Skeletal muscle tissue (tissue), 4 donors: Measurements from ENCODE around the gene HASPIN. TPM values are rescaled to one million over a fixed set of nuclear protein-coding genes. Genes with fewer than 3 reads are reported as not detected.
"Not testable (repeated sequence)": the region's sequence is repeated elsewhere in the genome, so short reads cannot be mapped to it uniquely, and the experiment has no call there.

Experiments used
- H3K27ac ChIP-seq: one replicate; pipeline ENCODE4 v1.7.0; 2013; ENCODE audit warnings: mild to moderate bottlenecking, low read depth, low read length, inconsistent platforms
- H3K27me3 ChIP-seq, 3 donors: one replicate each; pipeline ENCODE4 v1.7.0; 2013; ENCODE audit warnings: low read length in 3 of 3; ENCODE audit not compliant: control insufficient read depth in 3 of 3, insufficient read depth in 3 of 3
- H3K36me3 ChIP-seq, 3 donors: one replicate each; pipeline ENCODE4 v1.7.0; 2013; ENCODE audit warnings: low read length in 3 of 3; ENCODE audit not compliant: control insufficient read depth in 3 of 3, insufficient read depth in 3 of 3
- H3K4me1 ChIP-seq, 3 donors: one replicate each; pipeline ENCODE4 v1.7.0; 2013; ENCODE audit warnings: low read length in 3 of 3, mild to moderate bottlenecking in 3 of 3; ENCODE audit not compliant: control insufficient read depth in 3 of 3, insufficient read depth in 3 of 3
- H3K4me3 ChIP-seq, 3 donors: one replicate each; pipeline ENCODE4 v1.7.0; 2013; ENCODE audit warnings: low read length in 3 of 3
- H3K9ac ChIP-seq, 3 donors: one replicate each; pipeline ENCODE4 v1.7.0; 2013; ENCODE audit warnings: low read length in 3 of 3, mild to moderate bottlenecking in 3 of 3, moderate library complexity in 2 of 3, low read depth in 1 of 3
- H3K9me3 ChIP-seq, 3 donors: one replicate each; pipeline ENCODE4 v1.7.0; 2013; ENCODE audit warnings: low read length in 3 of 3; ENCODE audit not compliant: control insufficient read depth in 3 of 3
- total RNA-seq: library from RNA; depleted of rRNA; stranded (reverse); fragments of >200 nt; gene quantifications from one replicate; pipeline ENCODE4 v1.2.3, GENCODE V29; 2014
- donor health status: Osteomylitis.

Gene HASPIN
- total RNA-seq, 1 donor from 2014 or later = 2.6 TPM

DNA sequence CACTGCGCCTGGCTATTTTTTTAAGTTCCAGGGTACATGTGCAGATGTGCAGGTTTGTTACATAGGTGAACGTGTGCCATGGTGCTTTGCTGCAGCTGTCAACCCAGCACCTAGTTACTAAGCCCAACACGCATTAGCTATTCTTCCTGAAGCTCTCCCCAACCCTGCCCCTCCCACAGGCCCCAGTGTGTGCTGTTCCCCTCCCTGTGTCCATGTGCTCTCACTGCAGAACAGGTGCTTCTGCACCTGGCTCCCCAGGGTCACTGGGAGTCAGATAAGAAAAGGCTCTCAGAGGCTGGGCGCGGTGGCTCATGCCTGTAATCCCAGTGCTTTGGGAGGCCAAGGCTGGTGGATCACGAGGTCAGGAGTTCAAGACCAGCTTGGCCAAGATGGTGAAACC lies 6.2 kb downstream of the HASPIN start:
- no peaks in the 10 kb centered on the region for H3K9me3 ChIP-seq
- H3K4me3 ChIP-seq = no peak overlapping the region
- no peak overlapping the region for H3K27ac ChIP-seq
- H3K36me3 ChIP-seq = no peaks in the 10 kb centered on the region
- no peaks in the 10 kb centered on the region for H3K27me3 ChIP-seq
- H3K4me1 ChIP-seq = peaks cover 4 to 12% (median 10%) of the 10 kb centered on the region in 3 donors
- no peak overlapping the region for H3K9ac ChIP-seq

DNA sequence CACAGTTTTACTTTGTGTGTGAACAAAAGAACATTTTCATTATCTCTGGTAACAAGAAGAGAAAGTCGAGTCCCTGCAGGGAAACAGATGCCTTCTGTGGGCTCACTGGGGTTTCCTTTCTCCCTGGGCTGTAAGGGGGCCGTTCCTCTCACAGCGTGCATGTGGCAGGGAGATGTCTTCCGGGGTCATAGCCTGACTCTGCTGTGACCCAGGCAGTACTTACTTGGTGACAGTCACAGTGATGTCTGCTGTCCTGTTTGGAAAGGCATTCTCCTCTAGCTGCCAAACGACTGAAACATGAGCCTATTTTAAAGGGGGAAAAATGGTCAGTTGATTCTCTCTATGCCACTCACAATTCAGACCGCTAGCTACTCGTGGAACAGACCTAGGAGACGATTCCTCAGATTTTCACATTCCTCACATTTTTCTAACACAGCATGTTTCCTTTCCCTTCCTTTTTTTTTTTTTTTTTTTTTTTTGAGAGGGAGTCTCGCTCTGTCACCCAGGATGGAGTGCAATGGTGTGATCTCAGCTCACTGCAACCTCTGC lies 7.3 kb downstream of the HASPIN start:
- H3K27me3 ChIP-seq = no peaks in the 10 kb centered on the region
- no peaks in the 10 kb centered on the region for H3K9me3 ChIP-seq
- peak overlapping the region; percentile 27 to 52 (median 35) for H3K4me3 ChIP-seq
- H3K9ac ChIP-seq = peak overlapping the region in 1 of 3 donors; percentile 17
- H3K27ac ChIP-seq = no peak overlapping the region
- no peaks in the 10 kb centered on the region for H3K36me3 ChIP-seq
- peaks cover 4 to 12% (median 10%) of the 10 kb centered on the region in 3 donors for H3K4me1 ChIP-seq

DNA sequence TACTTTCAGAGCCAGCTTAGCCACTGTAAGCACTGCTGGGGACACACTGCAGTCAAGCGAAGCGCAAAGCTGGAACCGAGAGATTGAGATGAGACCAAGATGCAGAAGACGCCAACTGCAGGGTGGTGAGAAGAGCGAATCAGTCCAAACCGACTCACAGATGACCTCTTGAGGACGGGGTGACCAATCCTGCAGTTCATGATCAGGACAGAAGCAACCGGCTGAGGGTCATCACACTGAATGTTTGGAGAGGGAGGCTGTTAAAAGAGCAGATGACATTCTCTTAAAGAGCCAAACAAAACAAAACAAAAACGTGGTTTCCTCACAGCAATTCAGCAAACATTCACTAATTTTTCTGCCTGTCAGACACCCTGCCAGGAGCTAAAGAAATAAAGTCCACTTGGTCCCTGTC lies 8.5 kb downstream of the HASPIN start:
- no peaks in the 10 kb centered on the region for H3K36me3 ChIP-seq
- H3K9me3 ChIP-seq = no peaks in the 10 kb centered on the region
- peaks cover 4 to 12% (median 10%) of the 10 kb centered on the region in 3 donors for H3K4me1 ChIP-seq
- peak overlapping the region in 1 of 3 donors; percentile 19 for H3K9ac ChIP-seq
- no peak overlapping the region for H3K4me3 ChIP-seq
- H3K27me3 ChIP-seq = no peaks in the 10 kb centered on the region
- no peak overlapping the region for H3K27ac ChIP-seq

DNA sequence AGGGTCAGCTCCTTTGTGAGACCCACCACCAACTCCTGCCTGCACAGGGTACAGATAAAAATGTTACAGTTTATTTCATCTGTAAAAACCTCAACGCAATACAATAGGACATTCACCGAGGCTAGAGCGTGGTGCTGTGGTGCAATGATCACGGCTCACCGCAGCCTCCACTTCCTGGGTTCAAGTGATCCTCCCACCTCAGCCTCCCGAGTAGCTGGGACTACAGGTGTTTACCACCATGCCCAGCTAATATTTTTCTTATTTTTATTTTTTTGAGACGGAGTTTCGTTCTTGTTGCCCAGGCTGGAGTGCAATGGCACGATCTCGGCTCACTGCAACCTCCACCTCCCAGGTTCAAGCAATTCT lies 11.2 kb downstream of the HASPIN start:
- H3K27ac ChIP-seq, H3K9me3 ChIP-seq, H3K9ac ChIP-seq, H3K36me3 ChIP-seq, H3K4me3 ChIP-seq, H3K27me3 ChIP-seq: not testable (repeated sequence)
- peaks cover 10 to 26% (median 18%) of the 10 kb centered on the region in 3 donors for H3K4me1 ChIP-seq

- Histone ChIP-seq H3K27me3 (no peaks in the 10 kb centered on the region), H3K4me1 (peaks cover 9 to 25% (median 17%) of the 10 kb centered on the region in 3 donors), H3K4me3 (no peak overlapping the region), H3K9me3 (no peaks in the 10 kb centered on the region), H3K27ac (no peak overlapping the region), H3K36me3 (no peaks in the 10 kb centered on the region), H3K9ac (no peak overlapping the region)
These were observed 11.8 kb downstream of the HASPIN start for GRCh38 chr17:3735515-3735914.

GRCh38 chr17:3738562-3739295 lies 15.0 kb downstream of the HASPIN start:
- peak overlapping the region in 2 of 3 donors; percentile 64 to 76 for H3K9ac ChIP-seq
- peak overlapping the region in 2 of 3 donors; percentile 15 to 55 for H3K4me3 ChIP-seq
- H3K27me3 ChIP-seq = no peaks in the 10 kb centered on the region
- no peaks in the 10 kb centered on the region for H3K36me3 ChIP-seq
- no peaks in the 10 kb centered on the region for H3K9me3 ChIP-seq
- peak overlapping the region; percentile 58 for H3K27ac ChIP-seq
- H3K4me1 ChIP-seq = peaks cover 6 to 14% (median 8%) of the 10 kb centered on the region in 3 donors

DNA sequence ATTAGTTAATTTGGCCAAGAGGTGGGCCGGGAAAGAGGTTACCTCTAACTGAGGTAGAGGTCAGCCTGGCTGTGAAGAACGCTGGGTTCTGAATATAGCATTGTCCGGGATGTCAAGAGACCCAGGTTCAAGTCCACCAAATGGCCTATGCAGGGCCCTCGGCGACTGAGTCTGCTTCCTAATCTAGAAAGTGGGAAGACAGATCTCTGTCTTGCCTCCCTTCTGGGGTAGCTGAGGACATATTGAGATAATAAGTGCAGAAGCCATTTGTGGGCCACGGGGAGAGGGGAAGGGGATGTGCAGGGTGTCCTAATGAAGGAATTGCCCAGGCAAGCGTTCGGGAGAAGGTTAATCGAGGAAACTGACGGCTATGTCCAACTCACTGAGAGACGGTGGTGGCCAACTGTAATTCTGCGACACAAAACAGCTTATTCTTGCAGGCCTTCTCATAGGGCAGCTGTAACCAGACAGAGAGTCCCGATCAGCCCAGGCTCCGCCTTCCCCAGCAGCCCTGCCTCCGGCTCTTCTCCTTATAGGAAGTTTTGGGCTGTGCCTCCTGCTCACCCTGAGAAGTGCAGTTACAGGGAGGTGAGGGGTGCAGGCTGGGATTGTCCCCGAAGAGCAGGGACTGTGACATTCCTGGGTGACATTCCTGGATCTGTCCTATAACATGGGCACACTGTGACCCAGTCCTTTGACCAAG lies 15.9 kb downstream of the HASPIN start:
- H3K4me3 ChIP-seq = no peak overlapping the region
- peaks cover 6 to 14% (median 8%) of the 10 kb centered on the region in 3 donors for H3K4me1 ChIP-seq
- H3K27me3 ChIP-seq = no peaks in the 10 kb centered on the region
- H3K9ac ChIP-seq = no peak overlapping the region
- H3K36me3 ChIP-seq = no peaks in the 10 kb centered on the region
- no peaks in the 10 kb centered on the region for H3K9me3 ChIP-seq
- no peak overlapping the region for H3K27ac ChIP-seq

DNA sequence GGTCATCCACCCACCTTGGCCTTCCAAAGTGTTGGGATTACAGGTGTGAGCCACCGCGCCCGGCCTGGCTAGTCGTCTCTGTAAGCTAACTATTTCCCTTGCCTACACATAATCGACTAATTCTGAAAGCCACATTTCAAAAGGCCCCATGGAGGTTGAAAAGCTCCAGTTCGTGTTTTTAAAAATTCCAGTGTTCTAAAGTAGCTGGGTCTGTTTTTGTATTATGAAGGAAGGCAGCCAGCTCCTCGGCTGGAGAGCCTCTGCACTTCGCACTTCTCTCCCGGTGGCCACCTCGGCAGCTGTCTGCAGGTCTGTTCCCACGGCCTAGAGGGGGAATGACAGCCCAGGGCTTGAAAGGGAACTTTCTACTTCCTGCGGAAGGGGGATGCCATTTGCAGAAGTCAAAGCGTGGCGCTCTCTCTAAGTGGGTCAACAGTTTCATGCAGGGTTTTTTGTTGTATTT lies 16.9 kb downstream of the HASPIN start:
- no peaks in the 10 kb centered on the region for H3K9me3 ChIP-seq
- H3K9ac ChIP-seq = no peak overlapping the region
- no peaks in the 10 kb centered on the region for H3K36me3 ChIP-seq
- no peak overlapping the region for H3K4me3 ChIP-seq
- H3K27me3 ChIP-seq = peaks cover 0 to under 1% (median 0%) of the 10 kb centered on the region in 3 donors
- H3K27ac ChIP-seq = no peak overlapping the region
- H3K4me1 ChIP-seq = peaks cover 6 to 14% (median 8%) of the 10 kb centered on the region in 3 donors

- Histone ChIP-seq H3K4me1 (no peaks in the 10 kb centered on the region), H3K27ac (no peak overlapping the region), H3K9ac (no peak overlapping the region), H3K9me3 (no peaks in the 10 kb centered on the region), H3K27me3 (peaks cover 0 to 5% (median 3%) of the 10 kb centered on the region in 3 donors), H3K36me3 (no peaks in the 10 kb centered on the region), H3K4me3 (no peak overlapping the region)
These were observed 20.3 kb downstream of the HASPIN start for GRCh38 chr17:3744014-3744413.

DNA sequence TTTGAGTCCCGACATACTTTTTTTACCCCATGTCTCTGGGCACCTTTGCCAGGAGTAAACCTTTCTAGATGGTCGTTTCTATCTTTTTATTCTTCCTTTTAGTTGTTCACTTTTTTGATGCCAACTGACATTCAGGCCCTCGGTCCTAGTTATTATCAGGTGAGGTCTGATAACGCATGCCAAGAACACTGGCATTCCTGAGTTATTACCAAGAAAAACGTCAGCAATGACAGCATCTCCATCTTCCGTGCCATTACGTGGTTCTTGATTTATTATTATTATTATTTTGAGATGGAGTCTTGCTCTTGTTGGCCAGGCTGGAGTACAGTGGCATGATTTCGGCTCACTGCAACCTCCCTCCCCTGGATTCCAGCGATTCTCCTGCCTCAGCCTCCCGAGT lies 21.4 kb downstream of the HASPIN start:
- H3K36me3 ChIP-seq = no peaks in the 10 kb centered on the region
- no peaks in the 10 kb centered on the region for H3K4me1 ChIP-seq
- H3K4me3 ChIP-seq = no peak overlapping the region
- H3K27me3 ChIP-seq = peaks cover 0 to 5% (median 5%) of the 10 kb centered on the region in 3 donors
- H3K27ac ChIP-seq = no peak overlapping the region
- no peaks in the 10 kb centered on the region for H3K9me3 ChIP-seq
- H3K9ac ChIP-seq = no peak overlapping the region
